ENCODE measurements around the gene MARCKSL1. TPM values are rescaled to one million over a fixed set of nuclear protein-coding genes. Genes with fewer than 3 reads are reported as not detected.

MARCKSL1 gene
- total RNA-seq, 2 donors from 2014 or later, result 11.8 to 35.9 TPM

- peaks cover 9 to 26% of the 10 kb centered on the region in 2 donors for H3K4me1 Mint-ChIP-seq (ENCODE audit: low read depth in 2 of 2)
- DNase-seq (ENCODE audit: low spot score) (no peak), ATAC-seq (no peak)
- H3K36me3 Mint-ChIP-seq, result no peaks in the 10 kb centered on the region
- H3K27ac Mint-ChIP-seq, result peak overlapping the region in 1 of 2 donors; percentile 79
- peaks cover 0 to 3% of the 10 kb centered on the region in 2 donors for H3K27me3 Mint-ChIP-seq
- no peaks in the 10 kb centered on the region for H3K9me3 Mint-ChIP-seq
- H3K4me3 Mint-ChIP-seq, result peak overlapping the region; percentile 38
Observed at GRCh38 chr1:32349211-32349708, 13.2 kb upstream of the MARCKSL1 start.

- Mint-ChIP-seq H3K4me1 (ENCODE audit: low read depth in 2 of 2) (peaks cover 9 to 28% of the 10 kb centered on the region in 2 donors), H3K27me3 (peaks cover 0 to 3% of the 10 kb centered on the region in 2 donors), H3K36me3 (no peaks in the 10 kb centered on the region), H3K4me3 (no peak overlapping the region), H3K27ac (peak overlapping the region in 1 of 2 donors; percentile 59), H3K9me3 (no peaks in the 10 kb centered on the region)
- DNase-seq (ENCODE audit: low spot score) (no peak), ATAC-seq (no peak)
Observed at GRCh38 chr1:32346532-32347157, 10.6 kb upstream of the MARCKSL1 start.

GRCh38 chr1:32345289-32345827 is 9.3 kb upstream of the MARCKSL1 start:
- no peak overlapping the region for H3K4me3 Mint-ChIP-seq
- no peak for ATAC-seq

GRCh38 chr1:32342704-32343103 is 6.7 kb upstream of the MARCKSL1 start:
- Mint-ChIP-seq H3K27ac (no peak overlapping the region), H3K36me3 (no peaks in the 10 kb centered on the region), H3K27me3 (peaks cover 0 to 3% of the 10 kb centered on the region in 2 donors), H3K4me3 (no peak overlapping the region), H3K4me1 (ENCODE audit: low read depth in 2 of 2) (peaks cover 21 to 23% of the 10 kb centered on the region in 2 donors), H3K9me3 (no peaks in the 10 kb centered on the region)
- DNase-seq (ENCODE audit: low spot score) (no peak), ATAC-seq (no peak)

More at GRCh38 chr1:32345289-32345827, 9.3 kb upstream of the MARCKSL1 start:
- Mint-ChIP-seq H3K4me1 (ENCODE audit: low read depth in 2 of 2) (peaks cover 9 to 20% of the 10 kb centered on the region in 2 donors), H3K9me3 (no peaks in the 10 kb centered on the region), H3K36me3 (no peaks in the 10 kb centered on the region), H3K27me3 (peaks cover 0 to 3% of the 10 kb centered on the region in 2 donors), H3K27ac (peak overlapping the region in 1 of 2 donors; percentile 59)
- DNase-seq (ENCODE audit: low spot score), result no peak

DNA sequence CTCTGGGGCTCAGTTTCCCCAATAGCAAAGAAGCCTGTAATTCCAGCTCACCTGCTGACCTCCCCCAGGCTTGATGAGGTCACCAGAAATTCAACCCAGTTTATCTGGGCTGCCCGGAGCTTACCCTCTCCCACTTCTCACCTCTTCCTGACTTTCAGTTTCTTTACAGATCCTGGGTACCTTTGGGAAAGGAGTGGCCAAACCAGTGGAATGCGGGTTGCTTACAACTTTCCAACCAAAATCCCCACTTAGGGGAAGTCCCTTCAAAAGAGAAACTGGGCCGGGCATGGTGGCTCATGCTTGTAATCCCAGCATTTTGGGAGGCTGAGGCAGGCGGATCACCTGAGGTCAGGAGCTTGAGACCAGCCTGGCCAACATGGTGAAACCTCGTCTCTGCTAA is 5.9 kb upstream of the MARCKSL1 start:
- Mint-ChIP-seq H3K9me3 (no peaks in the 10 kb centered on the region), H3K27me3 (peaks cover 0 to 3% of the 10 kb centered on the region in 2 donors), H3K4me3 (no peak overlapping the region), H3K27ac (no peak overlapping the region), H3K36me3 (no peaks in the 10 kb centered on the region), H3K4me1 (ENCODE audit: low read depth in 2 of 2) (peaks cover 26 to 29% of the 10 kb centered on the region in 2 donors)
- DNase-seq (ENCODE audit: low spot score), result no peak
- no peak for ATAC-seq

DNA sequence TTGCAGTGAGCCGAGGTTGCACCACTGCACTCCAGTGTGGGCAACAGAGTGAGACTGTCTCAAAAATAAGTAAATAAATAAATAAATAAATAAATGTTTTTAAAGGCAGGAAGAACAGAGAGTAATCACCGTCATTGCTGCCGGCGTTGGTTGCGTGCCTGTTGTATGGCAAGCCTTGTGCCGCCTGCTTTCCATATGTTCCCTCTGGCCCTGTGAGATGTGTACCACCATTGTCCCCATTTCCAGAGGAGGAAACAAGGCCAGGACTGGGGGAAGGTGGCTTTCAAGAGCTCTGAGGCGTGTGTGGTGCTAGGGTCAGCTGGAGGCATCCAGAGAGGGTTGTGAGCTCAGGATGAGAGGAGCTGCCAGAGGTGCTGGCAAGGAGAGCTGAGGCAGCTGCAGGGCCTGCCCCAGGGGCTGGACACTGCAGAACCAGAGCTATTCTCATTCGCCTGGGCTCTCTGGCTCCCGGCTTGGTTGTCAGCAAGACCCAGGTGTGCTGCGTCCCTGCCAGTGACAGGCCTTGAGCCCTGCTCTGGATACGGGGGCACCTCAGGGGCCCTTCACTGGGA is 5.2 kb upstream of the MARCKSL1 start:
- DNase-seq (ENCODE audit: low spot score), result no peak
- H3K4me3 Mint-ChIP-seq, result no peak overlapping the region
- no peaks in the 10 kb centered on the region for H3K9me3 Mint-ChIP-seq
- H3K4me1 Mint-ChIP-seq (ENCODE audit: low read depth in 2 of 2), result peaks cover 30 to 32% of the 10 kb centered on the region in 2 donors
- no peak for ATAC-seq
- no peak overlapping the region for H3K27ac Mint-ChIP-seq
- no peaks in the 10 kb centered on the region for H3K27me3 Mint-ChIP-seq
- H3K36me3 Mint-ChIP-seq, result no peaks in the 10 kb centered on the region

GRCh38 chr1:32339363-32339978 is 3.4 kb upstream of the MARCKSL1 start:
- H3K4me3 Mint-ChIP-seq, result peak overlapping the region; percentile 34
- H3K27me3 Mint-ChIP-seq, result no peaks in the 10 kb centered on the region
- ATAC-seq (peak in 1 of 2 donors; percentile 41), DNase-seq (ENCODE audit: low spot score) (no peak)
- H3K4me1 Mint-ChIP-seq (ENCODE audit: low read depth in 2 of 2), result peaks cover 36 to 37% of the 10 kb centered on the region in 2 donors
- H3K36me3 Mint-ChIP-seq, result no peaks in the 10 kb centered on the region
- no peaks in the 10 kb centered on the region for H3K9me3 Mint-ChIP-seq
- H3K27ac Mint-ChIP-seq, result peak overlapping the region in 1 of 2 donors; percentile 15

- H3K27ac Mint-ChIP-seq, result peak overlapping the region; percentile 6 to 21
- H3K4me3 Mint-ChIP-seq, result no peak overlapping the region
- no peak for DNase-seq (ENCODE audit: low spot score)
Observed at GRCh38 chr1:32338637-32339145, 2.7 kb upstream of the MARCKSL1 start.

DNA sequence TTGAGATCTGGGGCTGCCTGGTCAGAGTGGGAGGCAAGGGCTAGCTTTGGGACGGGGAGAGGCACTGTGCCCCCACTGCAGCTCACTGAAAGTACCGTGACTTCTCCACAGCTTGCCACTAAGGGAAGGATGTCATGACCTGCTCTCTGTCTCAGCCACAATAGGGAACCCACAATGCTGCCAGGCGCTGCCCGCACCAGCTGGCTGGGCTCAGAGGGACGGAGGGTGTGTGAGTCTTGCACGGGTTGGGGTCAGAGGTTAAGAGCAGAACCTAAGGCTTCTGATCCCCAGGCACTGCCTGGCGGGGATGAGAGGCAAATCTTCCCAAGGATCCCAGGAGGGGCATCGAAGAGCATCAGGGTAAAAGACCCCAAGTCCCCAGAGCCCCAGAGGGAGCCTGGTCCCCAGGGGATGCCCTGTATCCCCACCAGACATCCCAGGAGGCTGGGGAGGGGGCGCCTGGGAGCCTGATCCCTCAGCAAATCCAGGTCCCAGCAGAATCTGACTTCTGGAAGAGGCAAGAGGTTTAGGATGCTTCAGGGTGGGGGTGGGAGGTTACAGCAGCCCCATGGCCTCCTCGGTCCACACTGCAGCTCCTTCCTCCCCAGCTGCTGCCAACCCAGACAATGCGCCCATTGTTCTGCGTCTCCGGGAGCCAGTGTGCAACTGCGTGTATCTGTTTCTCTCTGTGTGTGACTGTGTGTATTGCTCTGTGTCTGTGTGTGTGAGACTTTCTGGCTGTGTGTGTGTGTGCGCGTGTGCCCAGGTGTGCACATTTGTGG is 2.0 kb upstream of the MARCKSL1 start:
- no peaks in the 10 kb centered on the region for H3K27me3 Mint-ChIP-seq
- peaks cover 36 to 47% of the 10 kb centered on the region in 2 donors for H3K4me1 Mint-ChIP-seq (ENCODE audit: low read depth in 2 of 2)
- ATAC-seq, result peak; percentile 1 to 24
- H3K27ac Mint-ChIP-seq, result peak overlapping the region; percentile 6 to 31
- H3K36me3 Mint-ChIP-seq, result peaks cover 4% of the 10 kb centered on the region
- DNase-seq (ENCODE audit: low spot score), result no peak
- peak overlapping the region; percentile 71 for H3K4me3 Mint-ChIP-seq
- no peaks in the 10 kb centered on the region for H3K9me3 Mint-ChIP-seq

More at GRCh38 chr1:32338637-32339145, 2.7 kb upstream of the MARCKSL1 start:
- no peaks in the 10 kb centered on the region for H3K9me3 Mint-ChIP-seq
- peaks cover 36 to 43% of the 10 kb centered on the region in 2 donors for H3K4me1 Mint-ChIP-seq (ENCODE audit: low read depth in 2 of 2)
- H3K27me3 Mint-ChIP-seq, result no peaks in the 10 kb centered on the region
- H3K36me3 Mint-ChIP-seq, result no peaks in the 10 kb centered on the region
- ATAC-seq, result no peak

GRCh38 chr1:32336963-32337675 is 1.1 kb upstream of the MARCKSL1 start:
- ATAC-seq, result peak; percentile 69 to 83
- H3K27ac Mint-ChIP-seq, result peak overlapping the region in 1 of 2 donors; percentile 6

DNA sequence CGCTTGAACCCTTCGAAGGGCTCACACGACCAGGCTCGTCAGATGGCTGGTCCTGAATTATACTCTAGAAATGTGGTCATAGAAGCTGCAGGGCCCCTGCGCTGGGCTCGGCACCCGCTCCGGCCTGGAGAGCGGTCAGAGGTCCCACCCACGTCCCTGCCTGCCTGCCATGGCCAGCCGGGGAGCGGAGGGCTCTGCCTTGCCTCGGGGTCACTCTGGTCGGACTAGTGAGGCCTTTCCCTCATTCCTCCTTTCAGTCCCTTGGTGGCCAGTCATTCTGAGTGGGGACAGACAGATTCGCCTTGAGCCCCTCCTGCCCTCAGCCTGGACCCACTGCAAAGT is 529 bp upstream of the MARCKSL1 start:
- Mint-ChIP-seq H3K27ac (peak overlapping the region in 1 of 2 donors; percentile 6), H3K4me1 (ENCODE audit: low read depth in 2 of 2) (peaks cover 36 to 46% of the 10 kb centered on the region in 2 donors), H3K4me3 (peak overlapping the region; percentile 71)

More at GRCh38 chr1:32336963-32337675, 1.1 kb upstream of the MARCKSL1 start:
- peak; percentile 90 for DNase-seq (ENCODE audit: low spot score)
- H3K4me3 Mint-ChIP-seq, result peak overlapping the region; percentile 71
- H3K4me1 Mint-ChIP-seq (ENCODE audit: low read depth in 2 of 2), result peaks cover 36 to 43% of the 10 kb centered on the region in 2 donors
- no peaks in the 10 kb centered on the region for H3K27me3 Mint-ChIP-seq
- H3K9me3 Mint-ChIP-seq, result no peaks in the 10 kb centered on the region
- peaks cover 4% of the 10 kb centered on the region for H3K36me3 Mint-ChIP-seq

GRCh38 chr1:32335535-32335789 is 571 bp downstream of the MARCKSL1 start:
- H3K9me3 Mint-ChIP-seq, result no peaks in the 10 kb centered on the region
- H3K4me3 Mint-ChIP-seq, result no peak overlapping the region
- no peaks in the 10 kb centered on the region for H3K27me3 Mint-ChIP-seq
- ATAC-seq, result peak; percentile 22 to 41
- DNase-seq (ENCODE audit: low spot score), result no peak
- peaks cover 17% of the 10 kb centered on the region for H3K36me3 Mint-ChIP-seq
- H3K4me1 Mint-ChIP-seq (ENCODE audit: low read depth in 2 of 2), result peaks cover 36 to 46% of the 10 kb centered on the region in 2 donors
- H3K27ac Mint-ChIP-seq, result no peak overlapping the region

More for the DNA sequence above, 529 bp upstream of the MARCKSL1 start:
- DNase-seq (ENCODE audit: low spot score), result no peak
- ATAC-seq, result no peak
- Mint-ChIP-seq H3K27me3 (no peaks in the 10 kb centered on the region), H3K9me3 (no peaks in the 10 kb centered on the region), H3K36me3 (peaks cover 8% of the 10 kb centered on the region)
